ENCODE results near the gene INSYN1.
A peak's percentile ranks its signal among the peaks of the same experiment; 100 is the strongest.
"Not testable (repeated sequence)": the region's sequence is repeated elsewhere in the genome, so short reads cannot be mapped to it uniquely, and the experiment has no call there.

INSYN1 gene

GRCh38 chr15:73753250-73754130, at the start of gene INSYN1:
TSS of gene INSYN1 (minus strand) at chr15:73753351. CDS start at chr15:73751130, 2,221 bp downstream.
- DNase-seq (ENCODE audit: low spot score), result peak; percentile 92

DNA sequence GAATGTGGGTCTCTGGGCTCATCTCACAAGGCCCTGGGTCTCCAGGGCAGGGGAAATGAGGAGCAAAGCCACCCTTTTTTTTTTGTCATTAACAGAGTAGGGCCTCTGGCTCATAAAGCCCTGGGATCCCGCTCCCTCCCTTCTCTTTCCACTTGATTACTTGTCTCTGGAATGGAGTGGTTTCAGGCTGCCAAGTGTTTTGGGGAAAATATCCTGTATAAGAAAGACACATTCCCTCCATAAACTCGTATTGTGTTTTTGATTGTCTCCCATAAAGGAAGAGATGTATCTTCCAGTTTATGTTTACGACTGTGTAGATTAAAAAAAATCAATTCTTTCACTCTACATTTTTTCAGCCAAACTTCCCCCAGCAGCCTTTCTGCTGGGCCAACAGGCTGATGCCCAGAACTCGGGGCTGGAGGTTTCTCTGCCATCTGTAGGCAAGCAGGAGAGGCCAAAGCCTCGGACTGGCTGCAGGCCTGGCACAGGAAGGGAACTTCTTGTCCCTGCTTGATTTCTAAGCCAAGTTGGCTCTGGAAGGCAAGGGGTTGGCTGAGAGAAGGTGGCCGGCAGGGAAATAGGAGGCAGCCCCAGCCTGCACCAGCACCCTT, 49.4 kb upstream of the INSYN1 start:
- DNase-seq (ENCODE audit: low spot score), result no peak

GRCh38 chr15:73800662-73801345, 47.7 kb upstream of the INSYN1 start:
- peak; percentile 87 for DNase-seq (ENCODE audit: low spot score)

DNA sequence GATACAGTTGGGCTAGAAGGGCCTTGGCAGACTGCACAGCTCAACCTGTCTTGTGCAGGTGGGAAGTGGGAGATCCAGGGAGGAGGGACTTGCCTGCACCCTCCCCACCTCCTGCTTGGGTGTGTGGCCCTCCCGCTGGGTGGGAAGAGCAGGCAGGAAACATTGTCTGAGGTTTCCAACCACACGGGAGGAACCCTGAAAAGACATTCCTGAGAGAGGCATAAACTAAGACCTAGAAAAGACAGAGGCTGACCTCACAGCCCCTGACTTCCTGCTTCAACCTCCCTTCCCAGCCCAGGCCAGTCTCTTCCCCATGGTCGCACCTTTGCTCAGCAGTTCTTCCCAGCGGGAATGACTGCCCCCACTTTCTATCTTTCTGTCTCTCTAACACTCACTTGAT, 46.3 kb upstream of the INSYN1 start:
- DNase-seq (ENCODE audit: low spot score), result peak; percentile 44

DNA sequence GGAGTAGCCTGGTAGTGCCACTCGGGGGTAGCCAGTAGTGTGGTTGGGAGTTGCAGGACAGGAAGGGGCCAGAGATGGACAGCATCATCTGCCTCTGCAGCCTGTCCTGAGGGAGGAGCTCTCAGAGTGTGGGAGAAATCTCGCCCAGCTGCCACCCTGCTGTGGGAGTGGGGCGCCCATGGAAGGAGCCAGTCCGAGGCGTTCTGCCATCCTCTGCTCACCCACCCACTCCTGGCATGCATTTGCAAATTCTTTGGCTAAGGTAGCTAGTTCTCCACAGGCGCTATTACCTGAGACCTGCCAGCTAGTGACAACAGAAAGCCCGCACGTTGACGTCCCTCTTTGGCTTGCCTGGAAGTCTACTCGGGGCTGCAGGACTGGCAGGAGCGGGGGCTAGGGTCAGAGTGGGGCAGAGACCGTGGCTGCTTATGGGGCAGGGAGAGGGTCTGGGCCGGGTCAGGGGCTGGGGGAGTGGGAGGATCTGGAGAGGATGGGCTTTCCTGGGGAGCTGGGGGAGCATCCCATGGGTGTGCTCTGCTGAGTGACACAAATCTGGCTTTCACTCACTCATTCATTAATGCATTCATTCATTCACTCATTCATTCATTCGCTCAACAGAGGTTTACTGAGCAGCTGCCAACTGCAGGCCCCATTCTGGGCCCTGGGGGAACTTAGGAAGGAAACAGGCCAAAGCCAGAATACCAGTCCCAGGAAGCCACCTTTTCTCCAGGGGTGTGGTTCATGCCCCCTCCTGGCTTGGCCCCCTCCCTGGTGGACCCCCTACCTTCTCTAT, 44.4 kb upstream of the INSYN1 start:
- DNase-seq (ENCODE audit: low spot score), result no peak

DNA sequence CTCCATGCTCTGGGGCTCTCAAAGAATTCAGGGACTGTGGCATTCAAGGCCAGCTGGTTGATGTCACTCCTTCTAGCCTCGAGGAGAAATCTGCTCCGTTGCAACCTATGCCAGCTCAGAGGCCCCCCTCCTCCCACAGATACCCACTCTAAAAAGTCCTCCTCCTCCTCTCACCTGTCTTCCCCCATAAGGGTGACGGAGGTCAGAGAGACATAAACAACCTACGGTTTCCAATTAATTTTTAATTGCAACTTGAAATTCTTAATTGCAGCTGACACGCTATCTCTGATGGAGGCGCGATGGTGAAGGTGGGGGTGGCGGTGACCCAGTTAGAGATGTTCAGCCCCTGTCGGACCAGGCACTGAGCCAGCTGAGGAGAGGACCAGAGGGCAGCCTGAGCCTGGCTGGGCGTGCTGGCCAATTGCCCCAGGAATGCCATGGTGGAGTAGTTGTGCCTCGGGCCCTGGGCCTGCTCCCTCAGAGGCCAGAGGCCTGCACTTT, 43.2 kb upstream of the INSYN1 start:
- no peak for DNase-seq (ENCODE audit: low spot score)

DNA sequence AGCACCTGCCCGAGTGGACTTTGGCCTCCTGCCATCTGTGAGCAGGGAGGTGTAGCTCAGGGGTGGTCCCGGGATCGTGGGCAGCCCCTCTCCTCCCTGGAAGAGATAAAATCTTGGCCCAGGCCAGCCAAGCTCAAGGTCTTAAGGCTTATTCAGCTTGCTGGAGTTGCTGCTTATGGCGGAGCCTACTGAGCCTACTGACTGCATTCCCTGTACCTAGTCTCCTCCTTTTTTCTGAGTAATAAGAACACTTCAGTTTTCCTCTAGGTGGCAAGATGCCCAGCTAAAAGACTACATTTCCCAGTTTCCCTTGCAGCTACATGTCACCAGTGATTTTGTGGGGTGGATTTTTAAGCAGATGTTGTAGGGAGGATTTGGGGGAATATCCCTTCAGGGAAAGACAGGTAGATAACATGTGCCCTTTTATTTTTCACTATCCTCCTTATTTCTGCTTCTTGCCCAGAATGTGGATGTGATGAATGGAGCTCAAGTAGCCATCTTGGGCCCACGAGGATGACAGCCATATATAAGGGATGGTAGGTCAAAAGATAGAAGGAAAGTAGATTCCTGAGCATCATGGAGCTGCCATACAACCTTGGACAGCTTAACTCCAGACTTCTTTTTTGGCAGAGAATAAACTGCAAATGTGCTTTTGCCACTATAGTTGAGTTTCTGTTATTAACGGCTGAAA, 41.4 kb upstream of the INSYN1 start:
- DNase-seq (ENCODE audit: low spot score), result no peak

DNA sequence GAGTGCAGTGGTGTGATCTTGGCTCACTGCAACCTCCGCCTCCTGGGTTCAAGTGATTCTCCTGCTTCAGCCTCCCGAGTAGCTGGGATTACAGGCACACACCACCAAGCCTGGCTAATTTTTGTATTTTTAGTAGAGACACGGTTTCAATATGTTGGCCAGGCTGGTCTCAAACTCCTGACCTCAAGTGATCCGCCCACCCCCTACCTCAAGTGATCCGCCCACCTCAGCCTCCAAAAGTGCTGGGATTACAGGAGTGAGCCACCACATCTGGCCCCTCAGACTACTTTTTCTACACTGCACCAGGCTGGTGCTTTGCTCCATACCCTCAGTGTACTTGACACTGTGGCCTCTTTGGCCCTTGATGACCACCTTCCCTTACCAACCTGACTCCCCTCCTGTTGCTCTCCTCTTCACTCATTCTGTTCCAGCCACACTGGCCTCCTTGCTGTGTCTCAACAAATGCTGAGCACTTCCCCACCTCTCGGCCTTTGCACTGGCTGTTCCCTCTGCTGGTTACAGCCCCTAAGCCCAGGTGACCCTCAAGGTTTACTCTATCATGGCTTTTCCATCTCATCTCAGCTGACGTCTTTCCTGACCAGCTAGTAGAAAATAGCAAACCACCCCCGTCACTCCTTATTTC, 39.9 kb upstream of the INSYN1 start:
- DNase-seq (ENCODE audit: low spot score), result not testable (repeated sequence)

- no peak for DNase-seq (ENCODE audit: low spot score)
These were observed 39.3 kb upstream of the INSYN1 start for GRCh38 chr15:73792415-73792814.

- DNase-seq (ENCODE audit: low spot score), result no peak
These were observed 36.5 kb upstream of the INSYN1 start for GRCh38 chr15:73789521-73790240.

DNA sequence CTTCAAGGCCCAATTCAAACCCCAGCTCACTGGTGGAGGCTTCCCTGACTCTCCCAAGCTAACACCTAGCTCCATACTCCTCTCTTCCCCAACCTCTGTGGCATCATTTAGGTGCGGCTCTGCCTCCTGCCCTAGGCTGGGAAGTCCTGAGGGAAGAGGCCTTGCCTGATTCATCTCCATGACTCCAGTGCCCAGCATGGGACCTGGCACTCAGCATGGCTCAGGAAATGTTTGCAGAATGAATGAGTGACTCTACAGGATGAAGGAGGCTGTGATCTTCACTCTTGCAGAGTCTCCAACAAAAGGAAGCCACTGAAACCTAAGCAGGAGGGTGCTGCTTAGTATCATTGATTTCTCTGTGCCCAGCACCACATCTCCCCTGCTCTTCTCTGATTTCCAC, 34.5 kb upstream of the INSYN1 start:
- DNase-seq (ENCODE audit: low spot score), result no peak

DNA sequence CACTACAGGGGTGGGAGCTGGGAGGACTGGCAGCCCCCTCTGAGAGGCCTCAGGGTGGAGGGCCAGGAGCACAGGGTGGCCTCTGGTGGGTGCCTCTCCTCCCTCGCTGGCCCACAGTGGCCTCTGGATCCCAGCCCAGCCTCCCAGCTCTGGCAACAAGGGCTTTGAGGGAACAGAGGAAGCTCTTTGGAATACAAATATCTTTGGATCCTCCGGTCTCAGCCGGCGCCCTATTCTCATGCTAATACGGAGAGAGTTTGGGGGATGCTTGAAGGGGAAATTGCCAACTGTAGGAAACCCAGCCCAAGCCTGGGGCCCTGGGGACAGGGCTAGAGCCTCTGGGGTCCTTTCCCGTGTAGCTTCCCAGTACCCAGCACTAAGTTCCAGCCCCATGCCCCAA, 33.4 kb upstream of the INSYN1 start:
- DNase-seq (ENCODE audit: low spot score), result no peak

GRCh38 chr15:73785256-73786014, 32.3 kb upstream of the INSYN1 start:
- DNase-seq (ENCODE audit: low spot score), result not testable (repeated sequence)

- DNase-seq (ENCODE audit: low spot score), result no peak
These were observed 31.1 kb upstream of the INSYN1 start for GRCh38 chr15:73784291-73784690.

GRCh38 chr15:73782344-73782959, 29.3 kb upstream of the INSYN1 start:
- DNase-seq (ENCODE audit: low spot score), result no peak

DNA sequence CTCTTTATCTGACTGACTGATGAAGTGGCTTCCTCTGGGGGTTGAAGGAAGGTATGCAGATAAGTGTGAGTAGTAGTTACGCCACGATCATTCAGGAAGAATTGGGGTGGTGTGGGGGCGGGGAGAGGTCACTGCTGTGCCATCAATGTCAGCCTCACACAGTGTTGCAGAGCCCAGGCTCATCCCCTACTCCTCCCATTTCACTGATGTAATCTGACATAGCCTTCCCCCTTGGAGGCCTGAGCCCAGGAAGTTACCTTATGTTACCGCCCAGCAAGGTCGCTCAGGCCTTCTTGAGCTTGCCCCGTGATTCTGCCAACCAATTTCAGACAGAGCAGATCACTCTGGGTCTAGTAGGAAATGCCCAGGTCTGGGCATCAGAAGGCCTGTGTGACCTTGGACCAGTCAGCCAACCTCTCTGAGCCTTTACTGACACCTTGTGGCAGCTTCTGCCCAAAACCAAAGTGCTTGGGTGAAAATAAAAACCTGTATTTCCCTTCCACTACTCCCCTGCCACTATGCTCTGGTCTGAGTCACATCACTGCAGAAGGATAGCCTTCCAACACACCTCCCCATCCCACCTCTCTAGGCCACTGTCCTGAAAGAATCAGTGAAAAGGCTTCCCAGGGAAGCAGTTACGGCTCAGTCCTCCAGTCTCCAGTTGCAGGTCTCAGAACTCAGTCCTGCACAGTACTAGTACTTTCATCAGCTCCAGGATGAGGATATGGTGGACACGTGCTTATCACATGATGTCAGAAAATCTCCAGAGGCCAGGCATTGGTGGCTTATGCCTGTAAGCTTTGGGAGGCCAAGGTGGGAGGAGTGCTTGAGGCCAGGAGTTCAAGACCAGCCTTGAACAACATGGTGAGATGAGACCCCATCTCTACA, 28.1 kb upstream of the INSYN1 start:
- peak; percentile 59 for DNase-seq (ENCODE audit: low spot score)

- no peak for DNase-seq (ENCODE audit: low spot score)
These were observed 26.8 kb upstream of the INSYN1 start for GRCh38 chr15:73779974-73780373.

DNA sequence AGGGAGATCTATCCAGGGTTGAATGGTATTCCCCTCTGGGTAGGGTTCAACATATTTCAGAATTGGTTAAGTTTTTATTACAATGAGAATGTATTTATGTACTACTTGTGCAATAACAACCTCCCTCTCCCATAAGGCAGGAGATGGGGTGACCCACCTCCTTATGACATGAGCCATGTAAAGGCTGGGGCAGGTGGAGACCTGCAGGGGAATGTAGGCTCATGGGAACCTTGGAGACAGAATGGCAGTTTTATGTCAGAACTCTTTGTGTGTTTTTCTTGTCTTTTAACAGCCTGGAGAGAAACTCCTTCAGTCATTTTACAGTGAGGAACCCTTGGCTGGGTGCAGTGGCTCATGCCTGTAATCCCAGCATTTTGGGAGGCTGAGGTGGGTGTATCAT, 24.6 kb upstream of the INSYN1 start:
- no peak for DNase-seq (ENCODE audit: low spot score)
